Fibroblast of peridontal ligament (primary cell): ENCODE data around the gene TMEM145.

Experiments used
- DNase-seq: peaks from one replicate; pipeline ENCODE4 v3.0.0-alpha.2; 2010; ENCODE audit errors: extremely low read depth

Gene TMEM145

DNA sequence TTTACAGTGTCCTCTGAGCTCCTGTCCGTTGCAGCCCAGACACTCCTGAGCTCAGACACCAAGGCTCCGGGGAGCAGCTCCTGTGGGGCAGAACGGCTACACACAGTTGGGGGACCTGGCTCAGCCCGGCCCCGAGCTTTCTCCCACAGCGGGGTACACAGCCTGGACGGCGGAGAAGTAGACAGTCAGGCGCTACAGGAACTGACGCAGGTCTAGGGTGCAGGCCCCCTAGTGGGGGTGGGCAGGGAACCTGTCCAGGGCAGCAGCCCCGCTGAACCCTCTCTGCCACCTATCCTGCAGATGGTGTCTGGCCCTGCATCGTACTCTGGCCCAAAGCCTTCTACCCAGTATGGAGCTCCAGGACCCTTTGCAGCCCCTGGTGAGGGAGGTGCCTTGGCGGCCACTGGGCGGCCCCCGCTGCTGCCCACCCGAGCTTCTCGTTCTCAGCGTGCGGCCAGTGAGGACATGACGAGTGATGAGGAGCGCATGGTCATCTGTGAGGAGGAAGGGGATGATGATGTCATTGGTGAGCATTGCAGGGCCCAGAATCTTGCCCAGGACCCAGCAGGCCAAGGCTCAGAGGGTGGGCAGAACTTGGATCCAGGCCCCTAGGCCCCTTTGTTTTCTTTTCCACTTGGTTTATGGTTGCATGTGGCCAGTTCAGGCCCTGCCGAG is 24.1 kb upstream of the TMEM145 start:
- DNase-seq, result no peak

DNA sequence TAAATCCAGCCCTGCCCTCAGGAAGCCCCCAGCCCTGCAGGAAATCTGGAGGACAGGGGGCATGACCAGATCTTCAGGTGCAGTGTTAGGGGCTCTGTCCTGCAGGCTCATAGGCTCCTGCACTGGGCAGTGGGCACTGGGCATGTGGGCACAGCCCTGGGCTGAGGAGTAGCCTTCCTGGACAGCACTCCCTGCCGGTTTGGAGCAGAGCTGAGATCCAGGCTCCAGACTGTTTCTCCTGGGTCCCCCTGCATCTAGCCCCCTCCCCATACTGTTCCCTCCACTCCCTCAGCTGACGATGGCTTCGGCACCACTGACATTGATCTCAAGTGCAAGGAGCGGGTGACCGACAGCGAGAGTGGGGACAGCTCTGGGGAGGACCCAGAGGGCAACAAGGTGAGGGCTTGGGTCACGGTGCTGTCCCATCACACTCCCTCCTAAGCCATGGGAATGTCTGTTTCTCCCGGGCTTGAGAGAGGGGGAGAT is 23.5 kb upstream of the TMEM145 start:
- DNase-seq, result no peak

DNA sequence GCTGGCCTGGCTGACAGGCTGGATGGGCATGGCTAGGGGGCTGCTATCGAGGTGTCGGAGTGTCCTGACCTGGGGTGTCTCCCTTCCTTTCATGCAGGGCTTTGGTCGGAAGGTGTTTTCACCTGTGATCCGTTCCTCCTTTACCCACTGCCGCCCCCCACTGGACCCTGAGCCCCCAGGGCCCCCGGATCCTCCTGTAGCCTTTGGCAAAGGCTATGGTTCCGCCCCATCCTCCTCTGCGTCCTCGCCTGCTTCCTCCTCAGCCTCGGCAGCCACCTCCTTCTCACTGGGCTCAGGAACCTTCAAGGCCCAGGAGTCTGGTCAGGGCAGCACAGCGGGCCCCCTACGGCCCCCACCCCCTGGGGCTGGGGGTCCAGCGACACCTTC is 23.0 kb upstream of the TMEM145 start:
- DNase-seq, result no peak

DNA sequence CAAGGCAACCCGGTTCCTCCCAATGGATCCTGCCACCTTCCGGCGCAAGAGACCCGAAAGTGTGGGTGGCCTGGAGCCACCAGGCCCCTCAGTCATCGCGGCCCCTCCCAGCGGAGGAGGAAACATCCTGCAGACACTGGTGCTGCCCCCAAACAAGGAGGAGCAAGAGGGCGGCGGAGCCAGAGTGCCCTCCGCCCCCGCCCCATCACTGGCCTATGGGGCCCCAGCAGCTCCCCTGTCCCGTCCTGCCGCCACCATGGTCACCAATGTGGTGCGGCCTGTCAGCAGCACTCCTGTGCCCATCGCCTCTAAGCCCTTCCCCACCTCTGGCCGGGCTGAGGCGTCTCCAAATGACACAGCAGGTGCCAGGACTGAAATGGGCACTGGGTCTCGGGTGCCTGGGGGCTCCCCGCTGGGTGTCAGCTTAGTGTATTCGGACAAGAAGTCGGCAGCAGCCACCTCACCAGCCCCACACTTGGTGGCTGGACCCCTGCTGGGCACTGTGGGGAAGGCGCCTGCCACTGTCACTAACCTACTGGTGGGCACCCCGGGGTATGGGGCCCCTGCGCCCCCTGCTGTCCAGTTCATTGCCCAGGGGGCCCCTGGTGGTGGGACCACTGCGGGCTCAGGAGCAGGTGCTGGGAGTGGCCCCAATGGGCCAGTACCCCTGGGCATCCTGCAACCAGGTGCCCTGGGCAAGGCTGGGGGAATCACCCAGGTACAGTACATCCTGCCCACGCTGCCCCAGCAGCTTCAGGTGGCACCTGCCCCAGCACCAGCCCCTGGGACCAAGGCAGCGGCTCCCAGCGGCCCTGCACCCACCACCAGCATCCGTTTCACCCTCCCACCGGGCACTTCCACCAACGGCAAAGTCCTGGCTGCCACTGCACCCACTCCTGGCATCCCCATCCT is 22.3 kb upstream of the TMEM145 start:
- DNase-seq, result no peak

DNA sequence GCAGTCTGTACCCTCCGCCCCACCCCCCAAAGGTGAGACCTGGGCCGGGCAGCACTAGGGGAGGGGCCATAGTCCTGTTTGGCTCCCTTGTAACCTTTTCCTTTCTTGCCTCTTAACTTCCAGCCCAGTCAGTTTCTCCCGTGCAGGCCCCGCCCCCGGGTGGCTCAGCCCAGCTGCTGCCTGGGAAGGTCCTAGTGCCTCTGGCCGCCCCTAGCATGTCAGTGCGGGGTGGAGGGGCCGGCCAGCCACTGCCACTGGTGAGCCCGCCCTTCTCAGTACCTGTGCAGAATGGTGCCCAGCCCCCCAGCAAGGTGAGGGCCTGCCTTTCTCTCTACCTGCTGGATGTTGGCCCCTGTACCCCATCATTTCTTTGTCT is 21.7 kb upstream of the TMEM145 start:
- DNase-seq, result no peak

DNA sequence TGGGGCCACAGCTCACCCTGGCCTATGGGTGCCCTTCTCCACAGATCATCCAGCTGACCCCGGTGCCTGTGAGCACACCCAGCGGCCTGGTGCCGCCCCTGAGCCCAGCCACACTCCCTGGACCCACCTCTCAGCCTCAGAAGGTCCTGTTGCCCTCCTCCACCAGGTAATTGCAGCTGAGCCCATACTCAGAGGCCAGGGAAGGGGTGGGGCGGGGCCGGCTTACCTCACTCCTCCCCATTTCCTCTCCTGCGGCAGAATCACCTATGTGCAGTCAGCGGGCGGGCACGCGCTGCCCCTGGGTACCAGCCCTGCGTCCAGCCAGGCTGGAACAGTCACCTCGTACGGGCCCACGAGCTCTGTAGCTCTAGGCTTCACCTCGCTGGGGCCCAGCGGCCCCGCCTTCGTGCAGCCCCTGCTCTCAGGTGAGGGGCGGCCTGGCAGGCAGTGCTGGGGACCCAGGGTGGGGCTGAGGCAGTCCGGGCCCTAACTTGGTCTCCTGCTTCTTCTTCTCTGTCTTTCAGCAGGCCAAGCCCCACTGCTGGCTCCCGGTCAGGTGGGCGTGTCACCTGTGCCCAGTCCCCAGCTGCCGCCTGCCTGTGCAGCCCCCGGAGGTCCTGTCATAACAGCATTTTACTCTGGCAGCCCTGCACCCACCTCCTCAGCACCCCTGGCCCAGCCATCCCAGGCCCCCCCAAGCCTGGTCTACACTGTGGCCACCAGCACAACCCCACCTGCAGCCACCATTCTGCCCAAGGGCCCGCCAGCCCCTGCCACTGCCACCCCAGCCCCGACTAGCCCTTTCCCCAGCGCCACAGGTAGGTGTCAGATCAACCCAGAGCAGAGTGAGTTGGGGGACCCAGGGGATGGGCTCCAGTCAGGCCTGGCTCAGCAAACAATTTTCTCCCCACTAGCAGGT is 20.8 kb upstream of the TMEM145 start:
- no peak for DNase-seq

DNA sequence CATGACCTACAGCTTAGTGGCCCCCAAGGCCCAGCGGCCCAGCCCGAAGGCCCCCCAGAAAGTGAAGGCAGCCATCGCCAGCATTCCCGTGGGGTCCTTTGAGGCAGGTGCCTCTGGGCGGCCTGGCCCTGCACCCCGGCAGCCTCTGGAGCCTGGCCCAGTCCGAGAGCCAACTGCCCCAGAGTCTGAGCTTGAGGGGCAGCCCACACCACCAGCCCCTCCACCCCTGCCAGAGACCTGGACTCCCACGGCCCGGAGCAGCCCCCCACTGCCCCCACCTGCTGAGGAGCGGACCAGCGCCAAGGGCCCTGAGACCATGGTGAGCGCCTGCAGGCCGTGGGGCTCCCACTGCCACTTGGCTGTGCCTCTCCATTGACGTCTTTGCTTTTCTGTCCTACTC is 20.1 kb upstream of the TMEM145 start:
- no peak for DNase-seq

DNA sequence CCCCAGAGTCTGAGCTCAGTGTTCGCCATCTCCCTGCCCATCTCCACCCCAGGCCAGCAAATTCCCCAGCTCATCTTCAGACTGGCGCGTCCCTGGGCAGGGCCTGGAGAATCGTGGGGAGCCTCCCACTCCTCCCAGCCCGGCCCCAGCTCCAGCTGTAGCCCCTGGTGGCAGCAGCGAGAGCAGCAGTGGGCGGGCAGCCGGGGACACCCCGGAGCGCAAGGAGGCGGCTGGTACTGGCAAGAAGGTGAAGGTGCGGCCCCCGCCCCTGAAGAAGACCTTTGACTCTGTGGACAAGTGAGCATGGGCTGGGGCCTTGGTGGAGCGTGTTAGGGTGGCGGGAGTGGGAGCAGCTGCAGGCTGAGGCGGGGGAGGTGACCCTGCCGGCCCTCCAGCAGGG is 19.6 kb upstream of the TMEM145 start:
- DNase-seq, result no peak

DNA sequence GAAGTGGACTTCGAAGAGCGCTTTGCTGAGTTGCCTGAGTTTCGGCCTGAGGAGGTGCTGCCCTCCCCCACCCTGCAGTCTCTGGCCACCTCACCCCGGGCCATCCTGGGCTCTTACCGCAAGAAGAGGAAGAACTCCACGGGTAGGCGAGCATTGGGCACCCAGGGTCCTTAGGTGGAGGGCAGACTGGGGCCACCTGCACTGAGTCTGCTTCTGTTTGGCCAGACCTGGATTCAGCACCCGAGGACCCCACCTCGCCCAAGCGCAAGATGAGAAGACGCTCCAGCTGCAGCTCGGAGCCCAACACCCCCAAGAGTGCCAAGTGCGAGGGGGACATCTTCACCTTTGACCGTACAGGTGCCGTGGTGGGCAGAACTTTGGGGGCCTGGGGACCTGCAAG is 19.2 kb upstream of the TMEM145 start:
- no peak for DNase-seq

DNA sequence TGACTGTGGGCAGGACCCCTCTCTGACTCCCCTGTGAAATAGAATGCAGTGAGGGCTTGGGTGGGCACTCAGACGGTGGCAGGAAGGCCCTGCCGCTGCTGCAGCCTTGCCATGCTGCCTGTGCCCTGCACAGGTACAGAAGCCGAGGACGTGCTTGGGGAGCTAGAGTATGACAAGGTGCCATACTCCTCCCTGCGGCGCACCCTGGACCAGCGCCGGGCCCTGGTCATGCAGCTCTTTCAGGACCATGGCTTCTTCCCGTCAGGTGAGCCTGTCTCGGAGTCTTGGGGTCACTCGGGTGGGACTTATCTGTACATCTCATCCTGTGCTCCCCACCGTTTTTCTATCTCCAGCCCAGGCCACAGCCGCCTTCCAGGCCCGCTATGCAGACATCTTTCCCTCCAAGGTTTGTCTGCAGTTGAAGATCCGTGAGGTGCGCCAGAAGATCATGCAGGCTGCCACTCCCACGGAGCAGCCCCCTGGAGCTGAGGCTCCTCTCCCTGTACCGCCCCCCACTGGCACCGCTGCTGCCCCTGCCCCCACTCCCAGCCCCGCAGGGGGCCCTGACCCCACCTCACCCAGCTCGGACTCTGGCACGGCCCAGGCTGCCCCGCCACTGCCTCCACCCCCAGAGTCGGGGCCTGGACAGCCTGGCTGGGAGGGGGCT is 18.5 kb upstream of the TMEM145 start:
- DNase-seq, result no peak

DNA sequence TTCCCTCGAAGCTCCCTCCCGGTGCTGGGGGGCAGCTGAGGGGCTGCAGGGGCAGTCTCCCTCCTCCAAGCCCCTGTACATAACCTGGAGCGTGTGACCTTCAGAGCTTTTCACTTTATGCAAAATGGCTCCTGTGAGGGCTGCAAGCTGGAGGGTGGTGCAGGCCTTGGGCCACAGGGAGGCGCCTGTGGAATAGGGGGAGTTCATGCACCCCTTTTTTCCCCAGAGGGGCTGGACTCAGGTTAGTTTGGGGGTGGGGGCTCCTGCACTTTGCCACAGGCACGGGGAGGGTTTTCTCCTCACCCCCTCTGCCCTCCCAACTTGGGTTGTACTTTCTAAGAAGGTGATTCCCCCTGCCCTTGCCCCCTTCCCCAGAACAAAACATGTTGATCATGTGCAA is 17.8 kb upstream of the TMEM145 start:
- no peak for DNase-seq

DNA sequence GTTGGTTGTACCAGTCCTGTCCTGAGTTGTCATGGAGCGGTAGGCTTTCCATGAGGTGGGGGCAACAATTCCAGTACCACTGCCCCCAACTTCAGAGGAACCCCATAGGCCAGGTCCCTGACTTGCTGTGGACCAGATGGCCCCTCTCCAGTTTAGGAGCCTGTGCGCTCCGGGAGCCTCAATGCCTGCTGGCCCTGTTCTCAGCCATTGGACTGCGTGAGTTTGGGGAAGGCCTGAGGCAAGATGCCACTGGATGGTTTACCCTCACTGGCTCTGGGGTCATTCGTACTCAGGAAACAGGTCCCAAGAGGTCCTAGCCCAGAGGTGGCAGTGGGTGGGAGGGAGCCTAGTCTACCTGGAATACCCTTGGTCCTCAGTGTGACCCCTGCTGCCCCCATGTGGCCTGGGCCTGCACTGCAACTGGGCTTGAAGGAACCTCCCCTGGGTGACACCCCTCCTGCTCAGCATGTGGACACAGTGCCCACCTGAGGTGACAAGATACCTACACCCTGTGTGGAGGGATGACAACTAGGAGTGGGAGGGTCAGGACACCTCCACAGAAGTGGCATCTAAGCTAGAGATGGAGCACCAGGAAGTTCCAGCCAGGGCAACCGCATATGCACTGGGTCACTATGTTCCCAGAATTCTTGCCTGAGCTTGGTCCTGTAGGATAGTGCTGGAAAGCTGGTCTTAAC is 17.1 kb upstream of the TMEM145 start:
- DNase-seq, result peak; percentile 44

DNA sequence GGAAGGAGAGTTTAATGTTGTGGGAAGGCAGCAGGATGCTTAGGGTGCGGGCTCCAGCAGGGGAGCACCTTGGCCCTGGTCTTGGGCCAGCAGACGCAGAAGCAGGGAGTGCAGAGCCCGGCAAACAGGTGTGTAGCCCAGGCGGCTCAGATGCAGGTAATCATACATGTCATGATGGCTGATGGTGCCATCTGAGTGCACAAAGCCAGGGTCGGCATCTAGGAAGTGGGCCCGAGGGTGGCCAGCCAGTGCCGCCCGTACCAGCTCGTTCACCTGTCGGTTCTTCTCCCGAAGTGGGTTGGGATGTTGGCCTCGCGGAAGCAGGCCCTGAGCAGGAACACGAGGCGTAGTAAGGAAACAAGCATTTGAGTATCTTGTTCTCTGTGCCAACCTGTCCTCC is 16.1 kb upstream of the TMEM145 start:
- no peak for DNase-seq

DNA sequence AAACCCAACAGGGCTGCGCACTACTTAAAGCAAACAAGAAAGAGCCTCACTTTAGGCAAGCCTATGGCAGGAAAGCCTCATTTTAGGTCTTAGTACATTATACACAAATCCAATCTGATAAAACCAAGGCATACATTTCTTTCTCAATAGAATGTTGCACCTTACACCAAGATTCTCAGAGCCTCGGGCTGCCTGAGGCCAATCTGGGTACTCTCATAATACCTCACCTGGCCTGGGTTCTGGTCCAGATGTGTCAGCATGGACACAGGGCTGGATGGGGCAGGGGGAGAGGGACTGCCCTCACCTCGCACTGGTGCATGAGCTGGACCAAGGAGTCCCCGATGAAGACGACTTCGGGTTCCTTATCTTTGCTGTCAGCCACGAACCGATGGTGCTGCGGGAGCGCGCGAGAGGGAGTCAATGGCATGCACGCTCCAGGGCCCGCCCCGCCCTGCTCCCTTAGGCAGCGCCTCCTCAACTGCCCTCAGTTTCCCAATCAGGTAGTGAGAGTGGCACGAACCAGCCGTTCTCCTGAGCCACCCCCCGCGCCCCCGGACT is 11.4 kb upstream of the TMEM145 start, which contains the start of gene PRR19:
Gene PRR19, plus strand, starts transcription at position 487 of the 558 bp plus-strand sequence. CDS start 7,453 bp downstream, outside the sequence.
- DNase-seq, result no peak

DNA sequence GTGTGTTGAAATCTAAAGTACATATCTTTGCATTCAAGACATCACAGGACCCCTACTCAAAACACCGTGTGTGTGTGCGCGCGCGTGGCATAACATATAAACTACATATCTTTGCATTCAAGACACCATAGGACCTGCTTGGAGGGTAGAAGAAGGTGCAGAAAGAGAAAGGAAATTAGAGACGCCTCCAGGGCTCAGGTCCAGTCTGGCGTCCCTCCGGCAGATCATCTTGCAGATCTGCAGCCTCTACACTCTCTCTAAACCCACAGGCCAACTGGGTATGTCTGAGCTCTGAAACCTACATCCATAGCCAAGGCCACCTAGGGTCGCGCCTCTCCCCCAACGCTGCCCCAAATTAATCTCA is 10.0 kb upstream of the TMEM145 start:
- DNase-seq, result no peak

DNA sequence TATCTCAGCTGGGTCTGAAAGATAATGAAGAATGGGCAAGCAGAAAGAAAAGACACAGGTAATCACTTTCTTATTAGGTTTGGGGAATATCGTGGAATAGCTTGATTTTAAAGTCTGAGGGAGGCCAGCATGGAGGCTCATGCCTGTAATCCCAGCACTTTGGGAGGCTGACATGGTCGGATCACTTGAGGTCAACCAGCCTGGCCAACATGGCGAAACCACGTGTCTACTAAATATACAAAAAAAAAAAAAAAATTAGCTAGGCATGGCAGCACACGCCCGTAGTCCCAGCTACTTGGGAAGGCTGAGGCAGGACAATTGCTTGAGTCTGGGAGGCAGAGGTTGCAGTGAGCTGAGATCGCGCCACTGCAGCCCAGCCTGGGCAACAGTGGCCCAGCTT is 9.2 kb upstream of the TMEM145 start:
- no peak for DNase-seq

DNA sequence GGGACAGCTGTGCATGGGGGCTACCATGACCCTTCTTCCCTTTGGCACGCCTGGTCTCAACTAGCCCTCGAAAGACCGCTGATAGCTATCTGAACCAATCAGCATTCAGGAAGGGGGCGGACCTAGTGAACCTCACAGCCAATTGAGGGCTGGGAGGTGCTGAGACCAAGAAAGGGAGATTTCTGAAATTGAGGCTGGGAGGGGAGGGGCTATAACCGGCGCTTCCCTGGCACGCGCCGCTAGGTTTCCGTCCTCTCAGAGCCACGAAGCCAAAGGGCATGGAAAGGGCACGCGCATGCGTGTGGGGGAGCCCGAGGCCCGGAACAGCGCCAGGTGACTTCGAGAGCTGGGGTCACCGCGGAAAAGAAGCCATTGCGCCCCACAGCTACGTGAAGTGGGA is 6.5 kb upstream of the TMEM145 start:
- no peak for DNase-seq

DNA sequence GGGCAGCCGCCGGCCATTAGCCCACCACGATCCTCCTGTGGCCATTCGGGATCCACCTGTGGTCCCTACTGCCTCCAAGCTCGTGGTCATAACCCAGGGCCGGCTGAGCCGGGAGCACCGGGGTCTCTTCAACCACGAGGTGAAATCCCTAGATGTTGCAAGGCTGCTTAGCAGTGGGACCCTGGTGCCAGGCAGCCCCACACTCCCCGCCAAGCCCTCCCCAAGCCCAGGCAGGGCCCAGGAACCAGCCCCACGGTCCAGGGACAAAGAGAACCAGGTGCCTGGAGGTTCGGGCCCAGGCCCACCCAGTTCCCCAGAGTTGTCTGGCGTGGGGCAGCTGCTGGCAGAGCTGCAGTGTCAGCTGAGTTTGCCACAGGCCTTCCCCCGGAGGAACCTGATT is 3.4 kb upstream of the TMEM145 start:
- no peak for DNase-seq

DNA sequence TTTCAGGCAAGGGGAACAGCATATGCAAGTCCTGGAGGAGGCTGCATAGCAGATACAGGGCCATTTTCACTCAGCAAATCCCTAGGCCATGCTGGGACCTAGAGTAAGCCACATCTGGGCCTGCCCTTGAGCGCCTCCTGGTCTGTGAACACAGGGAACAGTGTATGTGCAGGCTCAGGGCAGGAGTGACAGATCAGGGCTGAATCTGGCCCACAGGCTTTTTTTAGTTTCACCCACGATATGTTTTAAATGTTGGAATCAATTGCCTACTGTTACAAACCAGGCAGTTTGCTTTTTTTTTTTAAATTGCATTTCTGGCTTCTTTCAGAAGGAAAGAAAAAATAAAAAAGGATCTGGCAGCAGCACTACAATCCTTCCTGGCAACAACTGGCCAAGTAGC is 1.5 kb upstream of the TMEM145 start:
- no peak for DNase-seq

DNA sequence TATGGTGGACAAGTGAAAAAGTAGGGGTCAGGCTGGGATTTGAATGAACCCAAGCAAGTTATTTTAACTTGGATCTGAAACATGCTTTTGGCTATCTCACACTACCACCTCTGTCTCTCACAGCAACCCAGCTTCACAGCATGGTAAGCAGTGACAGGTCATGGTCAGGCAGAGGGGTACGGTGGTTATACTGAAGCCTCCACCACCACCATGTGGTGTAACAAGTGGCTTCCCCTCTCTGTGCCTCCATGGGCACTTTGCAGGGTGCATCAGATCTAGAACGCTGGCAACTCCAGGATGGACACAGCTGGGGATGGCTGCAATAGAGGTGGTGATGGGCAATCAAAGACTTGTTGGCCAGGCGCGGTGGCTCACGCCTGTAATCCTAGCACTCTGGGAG is 739 bp upstream of the TMEM145 start:
- no peak for DNase-seq
